NOMO-1 (cell line): ENCODE data around the gene SNX32.
"Not testable (repeated sequence)": the region's sequence is repeated elsewhere in the genome, so short reads cannot be mapped to it uniquely, and the experiment has no call there.

Experiments
- DNase-seq, 2 experiments: peaks; one replicate each; lab custom pipeline; 2025; ENCODE audit not compliant: unreplicated experiment in 2 of 2; lab: John Stamatoyannopoulos, UW

SNX32 gene

GRCh38 chr11:65883058-65883761 is 49.4 kb downstream of the SNX32 start:
- DNase-seq: no peak

GRCh38 chr11:65883786-65884715 is 50.3 kb downstream of the SNX32 start:
- DNase-seq: no peak

- peak; percentile 57 to 75 for DNase-seq
These were observed 50.9 kb downstream of the SNX32 start for GRCh38 chr11:65884716-65885092.

- no peak for DNase-seq
These were observed 51.5 kb downstream of the SNX32 start for GRCh38 chr11:65885231-65885630.

- no peak for DNase-seq
These were observed 52.2 kb downstream of the SNX32 start for GRCh38 chr11:65885808-65886536.

GRCh38 chr11:65886826-65887722 is 53.3 kb downstream of the SNX32 start:
- DNase-seq: no peak

GRCh38 chr11:65887723-65888162 is 54.0 kb downstream of the SNX32 start:
- no peak for DNase-seq

- DNase-seq: peak; percentile 93 to 96
These were observed 54.5 kb downstream of the SNX32 start, which contains the start of gene FIBP for GRCh38 chr11:65888163-65888814. Gene FIBP, minus strand, starts transcription at chr11:65888471. Its CDS starts 53 bp downstream, at chr11:65888418.

GRCh38 chr11:65890324-65891218 is 56.8 kb downstream of the SNX32 start, which contains the start of gene CCDC85B:
Gene CCDC85B, plus strand, starts transcription at chr11:65890673. Its CDS starts 111 bp downstream, at chr11:65890784.
- peak; percentile 89 to 93 for DNase-seq

GRCh38 chr11:65891219-65892136 is 57.7 kb downstream of the SNX32 start:
- DNase-seq: no peak

- DNase-seq: not testable (repeated sequence)
These were observed 58.4 kb downstream of the SNX32 start for GRCh38 chr11:65892137-65892540.

GRCh38 chr11:65892661-65893317 is 59.0 kb downstream of the SNX32 start:
- DNase-seq: no peak

- peak in 1 of 2 experiments; percentile 38 for DNase-seq
These were observed 60.4 kb downstream of the SNX32 start for GRCh38 chr11:65894034-65894591.

GRCh38 chr11:65895482-65895981 is 61.8 kb downstream of the SNX32 start:
- no peak for DNase-seq

- no peak for DNase-seq
These were observed 62.6 kb downstream of the SNX32 start for GRCh38 chr11:65896034-65896999.
